Endothelial cell of umbilical vein (primary cell): Measurements from ENCODE around the gene HECA.

Experiments used
- EZH2 ChIP-seq: IDR thresholded peaks from 2 replicates; pipeline ENCODE4 v1.6.1; 2012; ENCODE audit warnings: borderline replicate concordance, low read depth, mild to moderate bottlenecking, moderate library complexity, low read length, inconsistent platforms; ENCODE audit not compliant: severe bottlenecking
- POLR2A ChIP-seq: IDR thresholded peaks from 2 replicates; pipeline ENCODE4 v1.6.1; 2012; ENCODE audit warnings: low read depth, mild to moderate bottlenecking, control low read depth, low read length
- POLR2AphosphoS5 ChIP-seq: IDR thresholded peaks from 2 replicates; pipeline ENCODE4 v1.6.1; 2012; ENCODE audit warnings: low read depth, mild to moderate bottlenecking, control low read depth, low read length, moderate library complexity; ENCODE audit not compliant: insufficient read depth
- TF ChIP-seq, protein P1 (sequence below), 2 donors: IDR thresholded peaks; 1 replicate in 1 of 2; 2 replicates in 1 of 2; pipeline ENCODE4 v1.5.1; 2011; ENCODE audit warnings: low read length in 2 of 2, mild to moderate bottlenecking in 2 of 2, moderate library complexity in 2 of 2, control low read depth in 1 of 2, inconsistent platforms in 1 of 2, low read depth in 1 of 2; ENCODE audit not compliant: insufficient read depth in 1 of 2; ENCODE audit errors: extremely low read depth in 1 of 2

DNA sequence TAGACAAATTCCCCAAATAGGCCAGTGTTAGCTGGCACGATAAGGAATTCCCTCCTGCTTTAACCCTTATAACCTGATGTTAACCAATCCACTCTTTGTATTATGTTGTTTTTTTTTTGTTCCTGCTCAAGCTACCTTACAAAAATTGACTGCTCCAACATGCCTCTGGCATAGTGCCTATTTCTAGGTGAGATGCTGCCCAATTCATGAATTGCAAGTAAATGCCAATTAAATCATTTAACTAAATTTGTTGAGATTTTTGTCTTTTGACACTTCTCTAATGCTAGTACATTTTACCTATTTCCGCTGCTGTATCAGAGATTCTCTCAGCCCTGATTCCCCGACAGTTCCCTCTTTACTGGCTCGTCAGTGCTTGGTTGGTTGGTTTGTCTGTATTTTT is 66.5 kb downstream of the HECA start:
- TF ChIP-seq, protein P1, sequence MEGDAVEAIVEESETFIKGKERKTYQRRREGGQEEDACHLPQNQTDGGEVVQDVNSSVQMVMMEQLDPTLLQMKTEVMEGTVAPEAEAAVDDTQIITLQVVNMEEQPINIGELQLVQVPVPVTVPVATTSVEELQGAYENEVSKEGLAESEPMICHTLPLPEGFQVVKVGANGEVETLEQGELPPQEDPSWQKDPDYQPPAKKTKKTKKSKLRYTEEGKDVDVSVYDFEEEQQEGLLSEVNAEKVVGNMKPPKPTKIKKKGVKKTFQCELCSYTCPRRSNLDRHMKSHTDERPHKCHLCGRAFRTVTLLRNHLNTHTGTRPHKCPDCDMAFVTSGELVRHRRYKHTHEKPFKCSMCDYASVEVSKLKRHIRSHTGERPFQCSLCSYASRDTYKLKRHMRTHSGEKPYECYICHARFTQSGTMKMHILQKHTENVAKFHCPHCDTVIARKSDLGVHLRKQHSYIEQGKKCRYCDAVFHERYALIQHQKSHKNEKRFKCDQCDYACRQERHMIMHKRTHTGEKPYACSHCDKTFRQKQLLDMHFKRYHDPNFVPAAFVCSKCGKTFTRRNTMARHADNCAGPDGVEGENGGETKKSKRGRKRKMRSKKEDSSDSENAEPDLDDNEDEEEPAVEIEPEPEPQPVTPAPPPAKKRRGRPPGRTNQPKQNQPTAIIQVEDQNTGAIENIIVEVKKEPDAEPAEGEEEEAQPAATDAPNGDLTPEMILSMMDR (IDR thresholded peaks at IDR 0.05; ENCODE audit: extremely low read depth in 1 of 2, insufficient read depth in 1 of 2, low read depth in 1 of 2, low read length in 2 of 2), result no peak
- TF ChIP-seq POLR2AphosphoS5, result no peak
- TF ChIP-seq EZH2, result no peak
- no peak for TF ChIP-seq POLR2A
